OCI-LY3 (cell line): ENCODE results near the gene BCL2L14.

ENCODE experiments used
- EZH2phosphoT487 ChIP-seq: fragments of 200-600 bp; shearing (Covaris generic); IDR thresholded peaks from 2 replicates; pipeline ENCODE4 v1.6.1; 2018; ENCODE audit warnings: antibody characterized with exemption, mixed run types, low read depth
- TF ChIP-seq, protein P1 (sequence below): fragments of 200-600, 300-600 bp; sonication (generic); IDR thresholded peaks from 2 replicates; pipeline ENCODE4 v1.5.1; 2014; ENCODE audit warnings: antibody characterized with exemption, low read length, low read depth

GRCh38 chr12:12088147-12088546, 17.4 kb downstream of the BCL2L14 start:
- TF ChIP-seq, protein P1, sequence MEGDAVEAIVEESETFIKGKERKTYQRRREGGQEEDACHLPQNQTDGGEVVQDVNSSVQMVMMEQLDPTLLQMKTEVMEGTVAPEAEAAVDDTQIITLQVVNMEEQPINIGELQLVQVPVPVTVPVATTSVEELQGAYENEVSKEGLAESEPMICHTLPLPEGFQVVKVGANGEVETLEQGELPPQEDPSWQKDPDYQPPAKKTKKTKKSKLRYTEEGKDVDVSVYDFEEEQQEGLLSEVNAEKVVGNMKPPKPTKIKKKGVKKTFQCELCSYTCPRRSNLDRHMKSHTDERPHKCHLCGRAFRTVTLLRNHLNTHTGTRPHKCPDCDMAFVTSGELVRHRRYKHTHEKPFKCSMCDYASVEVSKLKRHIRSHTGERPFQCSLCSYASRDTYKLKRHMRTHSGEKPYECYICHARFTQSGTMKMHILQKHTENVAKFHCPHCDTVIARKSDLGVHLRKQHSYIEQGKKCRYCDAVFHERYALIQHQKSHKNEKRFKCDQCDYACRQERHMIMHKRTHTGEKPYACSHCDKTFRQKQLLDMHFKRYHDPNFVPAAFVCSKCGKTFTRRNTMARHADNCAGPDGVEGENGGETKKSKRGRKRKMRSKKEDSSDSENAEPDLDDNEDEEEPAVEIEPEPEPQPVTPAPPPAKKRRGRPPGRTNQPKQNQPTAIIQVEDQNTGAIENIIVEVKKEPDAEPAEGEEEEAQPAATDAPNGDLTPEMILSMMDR, result no peak
- TF ChIP-seq EZH2phosphoT487, result no peak
